ENCODE results near the gene DDX1. TPM values are rescaled to one million over a fixed set of nuclear protein-coding genes. Genes with fewer than 3 reads are reported as not detected.

The DDX1 gene
- total RNA-seq, 1 donor from 2014 or later, result 48.1 TPM

- intact Hi-C loops (cut with DNase I), result no loop called here
- H3K4me1 ChIP-seq, result peaks cover 6% of the 10 kb centered on the region
- no peaks in the 10 kb centered on the region for H3K36me3 ChIP-seq
- no peak for DNase-seq (ENCODE audit: extremely low spot score in 2 of 2)
- no peaks in the 10 kb centered on the region for H3K9me3 ChIP-seq
- no peaks in the 10 kb centered on the region for H3K27me3 ChIP-seq
- no peak overlapping the region for H3K4me3 ChIP-seq
- TF ChIP-seq POLR2A (IDR thresholded peaks at IDR 0.05) (no peak), POLR2AphosphoS5 (IDR thresholded peaks at IDR 0.05; ENCODE audit: insufficient read depth in 1 of 2, low read depth in 1 of 2) (no peak), CTCF (IDR thresholded peaks at IDR 0.05) (no peak)
- H3K27ac ChIP-seq, result peak overlapping the region; percentile 10
These were observed 47.9 kb downstream of the DDX1 start for GRCh38 chr2:15639323-15640251.

- Histone ChIP-seq H3K4me3 (no peak overlapping the region), H3K36me3 (no peaks in the 10 kb centered on the region), H3K9me3 (no peaks in the 10 kb centered on the region), H3K27ac (peak overlapping the region; percentile 10), H3K4me1 (peaks cover 6% of the 10 kb centered on the region), H3K27me3 (no peaks in the 10 kb centered on the region)
- intact Hi-C loops (cut with DNase I), result no loop called here
- peak in 1 of 2 donors; percentile 62 for DNase-seq (ENCODE audit: extremely low spot score in 2 of 2)
- TF ChIP-seq POLR2A (IDR thresholded peaks at IDR 0.05) (no peak), POLR2AphosphoS5 (IDR thresholded peaks at IDR 0.05; ENCODE audit: insufficient read depth in 1 of 2, low read depth in 1 of 2) (peak in 1 of 2 donors; percentile 33)
These were observed 48.6 kb downstream of the DDX1 start for GRCh38 chr2:15640261-15640711.

- intact Hi-C loops (cut with DNase I), result no loop called here
These were observed 49.1 kb downstream of the DDX1 start for GRCh38 chr2:15640784-15641183.

GRCh38 chr2:15641530-15641982 lies 49.9 kb downstream of the DDX1 start:
- Histone ChIP-seq H3K4me1 (peaks cover 6% of the 10 kb centered on the region), H3K4me3 (no peak overlapping the region), H3K9me3 (no peaks in the 10 kb centered on the region), H3K27ac (no peak overlapping the region), H3K27me3 (no peaks in the 10 kb centered on the region), H3K36me3 (no peaks in the 10 kb centered on the region)
- TF ChIP-seq POLR2AphosphoS5 (IDR thresholded peaks at IDR 0.05; ENCODE audit: insufficient read depth in 1 of 2, low read depth in 1 of 2) (no peak), CTCF (IDR thresholded peaks at IDR 0.05) (no peak), POLR2A (IDR thresholded peaks at IDR 0.05) (no peak)
- intact Hi-C loops (cut with DNase I), result no loop called here
- no peak for DNase-seq (ENCODE audit: extremely low spot score in 2 of 2)

More at GRCh38 chr2:15640784-15641183, 49.1 kb downstream of the DDX1 start:
- H3K9me3 ChIP-seq, result no peaks in the 10 kb centered on the region
- DNase-seq (ENCODE audit: extremely low spot score in 2 of 2), result no peak
- H3K27me3 ChIP-seq, result no peaks in the 10 kb centered on the region
- no peak overlapping the region for H3K27ac ChIP-seq
- TF ChIP-seq POLR2A (IDR thresholded peaks at IDR 0.05), result no peak
- TF ChIP-seq CTCF (IDR thresholded peaks at IDR 0.05), result no peak
- no peak for TF ChIP-seq POLR2AphosphoS5 (IDR thresholded peaks at IDR 0.05; ENCODE audit: insufficient read depth in 1 of 2, low read depth in 1 of 2)
- H3K4me1 ChIP-seq, result peaks cover 6% of the 10 kb centered on the region
- no peaks in the 10 kb centered on the region for H3K36me3 ChIP-seq
- no peak overlapping the region for H3K4me3 ChIP-seq

GRCh38 chr2:15642011-15642814 lies 50.5 kb downstream of the DDX1 start:
- peak in 1 of 2 donors; percentile 56 for DNase-seq (ENCODE audit: extremely low spot score in 2 of 2)
- Histone ChIP-seq H3K4me1 (peaks cover 6% of the 10 kb centered on the region), H3K36me3 (no peaks in the 10 kb centered on the region), H3K27me3 (no peaks in the 10 kb centered on the region), H3K27ac (no peak overlapping the region), H3K9me3 (no peaks in the 10 kb centered on the region), H3K4me3 (no peak overlapping the region)
- intact Hi-C loops (cut with DNase I), result no loop called here
- TF ChIP-seq CTCF (IDR thresholded peaks at IDR 0.05) (no peak), POLR2AphosphoS5 (IDR thresholded peaks at IDR 0.05; ENCODE audit: insufficient read depth in 1 of 2, low read depth in 1 of 2) (no peak), POLR2A (IDR thresholded peaks at IDR 0.05) (no peak)
